GM12872 (cell line): ENCODE results near the gene COL5A2.

Experiments used
- CTCF ChIP-seq: IDR thresholded peaks from 3 replicates; pipeline ENCODE4 v1.5.1; 2011; ENCODE audit warnings: low read depth, mild to moderate bottlenecking, low read length, moderate library complexity; ENCODE audit not compliant: insufficient read depth

COL5A2 gene

GRCh38 chr2:189147361-189147760 is 32.2 kb downstream of the COL5A2 start:
- no peak for TF ChIP-seq CTCF

GRCh38 chr2:189146553-189146952 is 33.0 kb downstream of the COL5A2 start:
- TF ChIP-seq CTCF = no peak

- no peak for TF ChIP-seq CTCF
These were observed 34.8 kb downstream of the COL5A2 start for GRCh38 chr2:189144700-189145211.

GRCh38 chr2:189143925-189144324 is 35.6 kb downstream of the COL5A2 start:
- no peak for TF ChIP-seq CTCF

- TF ChIP-seq CTCF = peak; percentile 91
These were observed 36.4 kb downstream of the COL5A2 start for GRCh38 chr2:189142893-189143759.

GRCh38 chr2:189138800-189139199 is 40.8 kb downstream of the COL5A2 start:
- no peak for TF ChIP-seq CTCF

GRCh38 chr2:189137519-189137918 is 42.0 kb downstream of the COL5A2 start:
- no peak for TF ChIP-seq CTCF
